HG03097 (cell line): Measurements from ENCODE around the gene SLC12A8.

ENCODE experiments used
- ATAC-seq: cut with Tn5 transposase; IDR thresholded peaks from one replicate; pipeline ENCODE4 v1.9.1; 2021; ENCODE audit not compliant: unreplicated experiment, low FRiP score

Gene SLC12A8

DNA sequence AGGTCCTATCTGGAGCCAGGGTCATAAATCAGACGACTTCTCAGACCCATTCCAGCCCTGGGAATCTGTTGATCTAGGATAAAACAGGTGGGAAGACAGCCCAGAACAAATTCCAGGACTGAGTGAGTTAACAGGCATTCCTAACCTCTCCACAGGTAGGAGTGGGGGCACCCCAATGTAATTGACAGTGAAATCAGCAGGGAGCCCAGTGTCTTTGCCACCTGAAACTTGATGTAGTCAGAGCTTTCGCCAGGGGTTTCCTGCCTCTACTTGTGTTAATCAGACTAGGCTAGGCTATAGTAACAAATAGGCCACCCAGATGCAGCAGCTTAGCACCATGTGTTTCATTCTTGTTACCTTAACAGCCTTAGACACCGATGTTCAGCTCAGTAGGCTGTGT, 154.0 kb downstream of the SLC12A8 start:
- no peak for ATAC-seq

DNA sequence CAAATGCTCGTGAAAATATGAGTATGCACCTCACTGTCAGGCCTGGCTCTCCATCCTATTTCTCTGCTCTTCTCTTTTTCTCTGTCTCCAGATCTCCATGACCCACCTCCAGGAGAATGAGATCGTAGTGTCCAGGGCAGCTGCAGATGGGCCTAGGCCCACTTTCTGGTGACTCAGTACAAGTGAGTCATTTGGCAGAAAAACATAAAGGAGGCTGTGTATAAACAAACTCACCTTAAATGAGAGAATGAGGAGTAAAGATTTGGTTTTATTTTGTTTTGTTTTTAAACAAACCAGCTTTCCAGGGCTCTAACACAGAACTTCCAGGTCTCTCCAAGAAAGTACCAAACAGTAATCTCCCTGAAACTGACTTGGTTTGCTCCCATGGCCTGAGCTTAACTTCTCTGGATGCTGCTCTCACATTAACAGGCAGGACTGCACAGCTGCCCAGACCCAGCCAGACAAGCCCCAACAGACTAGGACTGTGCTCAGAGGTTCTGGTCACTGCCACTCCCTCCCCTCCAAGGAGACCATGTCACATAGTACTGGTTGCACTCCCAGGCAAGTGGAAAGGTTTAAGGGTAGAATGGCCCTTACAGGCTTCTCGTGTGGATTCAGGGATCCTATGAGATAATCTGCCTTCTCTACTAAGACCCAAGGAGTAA, 155.2 kb downstream of the SLC12A8 start:
- no peak for ATAC-seq

DNA sequence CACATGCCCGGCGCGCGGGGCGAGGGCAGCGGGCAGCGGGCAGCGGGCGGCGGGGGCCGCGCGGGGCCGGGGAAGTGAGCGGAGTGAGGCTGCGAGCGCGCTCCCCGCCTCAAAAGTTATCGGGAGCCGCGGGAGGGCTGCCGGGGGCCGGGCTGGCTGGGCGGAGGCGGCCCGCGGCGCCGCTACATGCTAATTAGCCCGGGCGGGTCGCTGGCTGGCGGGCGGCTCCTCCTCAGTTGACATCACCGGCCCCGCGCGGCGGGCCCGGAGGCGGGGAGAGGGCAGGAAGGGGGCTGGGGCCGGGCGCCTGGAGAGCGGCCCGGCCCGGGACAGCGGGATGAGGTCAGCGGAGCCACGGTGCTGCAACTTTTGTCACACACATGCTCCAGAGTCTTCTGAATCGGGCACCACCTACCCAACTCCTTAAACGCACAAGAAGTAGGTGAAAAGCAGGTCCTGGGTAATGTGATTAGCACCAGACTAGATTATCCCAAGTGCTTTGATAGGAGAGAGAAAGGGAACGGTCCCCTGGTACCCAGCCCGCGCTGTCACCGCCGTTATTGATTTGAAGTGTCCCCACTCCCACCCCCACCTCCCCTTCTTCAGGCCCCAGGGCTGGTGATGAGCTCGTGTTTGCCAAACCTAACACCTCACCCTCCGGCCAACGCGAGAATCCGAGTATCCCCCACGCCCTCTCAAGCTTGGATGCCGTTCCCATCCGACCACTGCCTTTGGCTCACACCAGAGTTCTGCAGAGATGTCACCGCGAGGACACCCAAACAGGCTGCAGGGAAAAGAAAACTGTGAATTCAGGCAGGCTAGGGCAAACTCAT, 156.4 kb downstream of the SLC12A8 start, which contains the start of gene HEG1:
Gene HEG1, minus strand, starts transcription at position 85 of the 833 bp plus-strand sequence. CDS start 107 bp downstream, outside the sequence.
- ATAC-seq: peak; percentile 41

DNA sequence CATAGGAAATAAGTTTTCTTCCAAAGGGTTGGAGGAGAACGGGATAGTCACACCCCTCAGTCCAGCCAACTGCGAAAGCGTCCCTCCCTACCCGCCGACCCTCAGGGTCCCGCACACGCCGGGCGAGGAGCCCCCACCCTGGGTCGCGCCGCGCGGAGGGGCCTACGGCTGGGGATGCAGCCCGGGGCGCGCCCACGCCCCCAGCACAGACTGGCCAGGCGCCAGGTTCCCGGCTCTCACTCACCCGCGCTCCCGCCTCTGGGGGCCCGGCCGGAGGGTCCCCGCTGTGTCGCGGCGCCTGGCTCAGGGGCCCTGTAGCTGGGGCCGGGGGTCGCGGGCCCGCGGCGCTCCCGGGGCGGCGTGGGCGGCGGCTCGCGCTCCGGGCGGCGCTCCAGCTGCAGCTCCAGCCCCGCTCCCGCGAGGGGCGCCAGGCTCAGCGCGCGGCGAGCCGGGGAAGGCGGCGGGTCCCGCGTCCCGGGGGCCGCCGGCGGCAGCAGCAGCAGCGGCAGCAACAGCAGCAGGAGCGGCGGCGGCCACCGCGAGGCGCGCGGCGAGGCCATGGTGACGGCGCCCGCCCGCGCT, 157.1 kb downstream of the SLC12A8 start:
- peak; percentile 11 for ATAC-seq

DNA sequence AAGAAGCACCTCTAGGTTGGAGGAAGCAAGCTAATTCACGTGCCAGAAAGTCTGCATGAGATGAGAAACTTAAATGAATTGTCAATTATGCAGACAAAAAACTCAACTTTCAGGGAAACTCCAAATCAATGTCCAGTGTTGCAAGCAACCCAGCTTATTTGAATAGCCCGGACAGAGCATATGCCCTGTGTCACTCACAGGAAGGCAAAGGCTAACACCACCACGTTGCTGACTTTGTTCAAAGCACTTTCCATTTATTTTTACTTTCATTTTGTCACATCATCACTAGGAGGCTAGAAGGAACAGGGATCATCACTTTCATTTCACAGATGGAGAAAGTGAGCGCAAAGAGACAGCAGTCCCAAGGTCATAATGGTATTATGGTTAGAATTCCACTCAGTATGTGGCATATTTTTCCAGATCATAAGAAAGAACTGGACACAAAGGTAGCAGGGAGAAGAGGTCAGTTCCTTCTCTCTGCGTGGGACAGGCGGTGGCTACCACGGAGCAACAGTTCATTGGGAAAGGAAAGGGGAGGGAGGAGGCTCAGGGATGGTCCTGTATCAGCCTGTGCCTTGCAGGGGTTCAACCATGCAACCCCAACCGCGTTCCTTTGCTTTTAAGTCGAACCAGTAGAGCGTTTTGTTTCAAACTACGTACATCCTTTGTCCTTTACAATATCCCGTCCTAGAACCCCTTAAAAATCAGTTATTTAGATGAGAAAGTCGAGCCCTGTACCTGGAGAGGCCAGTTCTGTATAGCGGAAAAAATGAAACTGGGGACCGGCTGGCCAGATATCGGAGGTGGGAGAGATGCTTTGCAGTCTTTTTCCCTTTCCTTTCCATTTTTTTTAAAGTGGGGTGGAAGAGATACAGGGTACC, 157.9 kb downstream of the SLC12A8 start:
- ATAC-seq: no peak

DNA sequence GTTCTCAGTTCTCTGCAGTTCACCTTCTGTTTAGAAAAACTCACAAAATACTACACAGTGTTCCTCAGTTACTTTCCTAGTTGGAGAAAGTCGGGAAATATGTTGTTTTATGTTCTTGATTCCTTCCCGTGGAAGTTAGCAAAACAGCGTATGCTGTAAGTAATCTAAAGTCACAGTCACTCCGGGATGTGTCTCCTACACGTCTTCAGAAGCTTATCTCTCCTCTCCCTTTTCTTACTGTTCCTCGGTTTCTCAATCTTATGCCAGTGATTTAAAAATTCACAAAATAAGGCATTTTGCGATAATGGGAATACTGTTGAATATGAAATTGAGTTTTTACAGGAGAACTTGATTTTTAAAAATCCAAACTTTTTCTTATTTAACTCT, 158.5 kb downstream of the SLC12A8 start:
- ATAC-seq: no peak

DNA sequence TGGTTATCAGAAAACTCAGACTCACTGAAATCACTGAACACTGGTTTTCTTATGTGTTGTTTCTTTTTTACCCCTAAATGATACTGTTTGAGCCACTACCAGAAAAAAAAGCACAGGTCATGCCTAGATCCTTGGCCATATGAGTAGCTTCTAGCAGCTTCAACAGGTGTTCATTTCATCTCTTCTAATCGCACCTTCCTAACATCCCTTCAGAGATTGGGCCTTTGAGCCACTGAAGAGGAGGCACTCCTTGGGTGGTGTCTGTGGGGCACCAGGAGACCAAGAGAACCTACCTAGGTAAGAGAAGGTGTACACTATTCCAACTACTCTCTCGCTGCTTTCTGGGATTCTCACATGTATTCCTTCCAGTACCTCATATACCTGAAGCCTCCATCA, 159.2 kb downstream of the SLC12A8 start:
- ATAC-seq: no peak

DNA sequence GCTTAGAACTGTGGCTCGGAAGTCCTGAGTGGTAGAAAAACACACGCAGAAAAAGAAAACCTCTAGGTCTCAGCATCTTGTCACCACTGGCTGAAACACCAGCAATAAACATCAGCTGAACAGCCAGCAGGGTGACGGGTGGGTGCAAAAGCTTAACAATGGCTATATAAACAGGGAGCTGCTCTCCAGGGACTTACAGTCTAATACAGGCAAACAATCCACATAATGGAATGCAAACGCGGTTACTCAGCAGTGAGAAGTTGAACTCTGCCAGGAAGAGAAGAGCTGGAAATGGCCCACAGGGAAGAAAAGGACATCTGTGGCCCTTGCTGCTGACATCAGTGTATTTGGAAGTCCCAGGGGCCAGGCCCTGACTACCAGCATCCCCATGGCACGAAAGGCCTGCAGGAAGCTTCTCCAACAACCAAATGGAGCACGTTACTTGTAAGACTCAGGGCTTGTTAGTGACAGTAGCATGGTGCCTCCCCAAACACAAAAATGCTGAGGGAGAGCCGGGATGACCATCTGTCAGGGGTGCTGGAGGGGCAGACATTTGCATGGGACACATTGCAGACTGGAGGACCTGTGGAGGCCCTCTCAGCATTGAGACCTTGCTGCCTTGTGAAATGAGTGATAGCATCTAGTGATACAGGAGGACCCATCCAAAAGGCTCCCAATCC, 159.8 kb downstream of the SLC12A8 start:
- no peak for ATAC-seq

DNA sequence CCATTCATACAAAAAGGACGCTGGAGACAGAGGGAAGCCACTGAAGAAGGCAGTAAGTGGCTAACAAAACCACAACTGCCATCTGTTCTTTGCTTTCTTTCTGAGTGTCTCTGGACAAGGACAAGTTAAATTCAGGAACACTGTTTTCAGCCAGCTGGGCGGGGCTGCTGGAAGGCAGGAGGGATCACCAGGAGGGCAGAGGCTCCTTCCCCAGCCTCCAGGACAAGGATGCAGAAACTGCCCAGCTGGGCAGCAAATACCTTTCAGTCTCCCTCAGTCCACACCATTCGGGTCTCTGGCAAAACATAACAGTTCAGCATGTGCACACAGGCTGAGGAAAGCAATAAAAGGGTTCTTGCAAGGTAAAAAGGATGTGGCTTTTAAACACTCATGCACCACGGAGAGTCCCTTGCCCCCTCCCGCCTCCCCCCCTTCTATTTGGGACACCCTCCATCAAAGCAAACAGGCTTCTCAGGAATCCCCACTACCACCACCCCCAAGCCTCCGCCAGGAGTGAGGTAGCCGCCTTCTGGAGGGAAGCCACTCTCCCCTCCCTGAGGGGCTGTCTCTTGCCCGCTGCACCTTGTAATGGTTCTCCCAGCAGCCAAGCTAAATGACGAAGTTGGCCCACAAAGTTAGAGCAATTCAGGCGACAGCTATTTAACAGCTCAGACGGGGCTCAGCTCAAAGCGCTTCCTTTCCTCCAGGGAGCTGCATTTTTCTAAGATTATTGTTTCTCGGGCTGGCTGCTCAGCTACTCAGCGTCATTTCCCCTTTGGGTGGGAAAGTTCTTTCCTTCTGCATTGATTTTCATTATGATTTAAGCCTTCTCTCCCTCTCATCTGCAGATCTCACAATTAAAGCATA, 160.6 kb downstream of the SLC12A8 start:
- ATAC-seq: no peak

DNA sequence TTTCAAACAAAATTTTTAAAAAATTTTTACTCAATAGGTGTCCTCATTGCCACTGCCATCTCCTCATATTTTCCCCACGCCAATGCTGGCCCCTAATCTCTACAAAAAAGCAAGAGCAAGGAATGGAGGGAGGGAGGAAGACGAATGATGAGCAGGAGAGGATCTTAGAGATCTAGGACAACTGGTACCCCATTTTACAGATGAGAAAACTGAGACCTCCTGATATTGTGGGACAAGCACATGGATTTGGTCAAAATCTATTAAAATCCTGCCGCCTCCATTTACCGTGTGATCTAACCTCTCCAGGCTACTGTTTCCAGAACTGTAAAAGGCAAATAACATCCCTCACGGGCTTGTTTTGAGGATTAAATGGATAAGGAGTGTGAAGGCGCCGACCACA, 161.3 kb downstream of the SLC12A8 start:
- no peak for ATAC-seq

DNA sequence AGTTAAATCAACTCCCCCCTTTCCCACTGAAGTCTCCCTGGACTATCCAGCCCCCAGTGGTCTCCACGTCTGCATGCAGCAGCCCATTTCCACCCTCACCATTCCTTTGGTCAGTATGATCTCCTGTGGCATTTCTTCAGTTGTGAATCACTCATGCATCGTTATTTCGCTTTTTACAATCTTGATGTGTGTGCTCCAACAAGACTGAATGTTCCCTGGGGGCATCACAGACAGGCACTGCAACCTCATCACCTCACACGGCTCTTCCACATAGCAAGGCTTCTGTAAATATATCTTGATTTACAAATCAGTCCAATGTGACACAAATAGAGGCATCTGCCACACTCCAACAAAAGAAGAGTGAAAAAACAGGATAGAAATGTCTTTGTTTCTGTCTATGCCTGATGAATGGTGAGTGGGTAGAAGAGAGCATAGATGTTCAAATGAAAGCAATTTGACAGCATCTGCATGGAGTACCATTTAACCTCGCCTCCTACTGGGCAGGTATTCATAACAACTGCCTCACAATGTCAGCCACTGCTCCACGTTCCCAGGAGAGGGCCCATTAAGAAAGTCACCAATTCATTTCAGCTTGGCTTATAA, 162.0 kb downstream of the SLC12A8 start:
- ATAC-seq: no peak

DNA sequence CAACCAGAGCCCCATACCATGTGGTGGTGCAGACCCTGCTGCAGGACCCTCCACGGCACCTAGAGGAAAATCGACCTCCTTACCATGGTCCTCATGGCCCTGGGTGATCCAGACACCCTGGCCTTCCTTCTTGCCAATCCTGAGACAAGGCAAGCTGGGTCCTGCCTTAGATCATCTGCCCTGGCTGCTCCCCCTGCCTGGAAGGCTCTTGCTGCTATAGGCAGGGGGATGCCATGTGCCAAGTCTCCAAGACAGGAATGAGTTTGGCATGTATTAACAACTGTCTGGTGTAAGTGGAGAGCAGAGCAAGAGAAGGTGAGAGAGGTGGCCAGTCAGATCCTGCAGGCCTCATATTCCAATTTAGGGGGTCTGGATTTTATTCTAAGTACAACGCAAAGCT, 164.3 kb downstream of the SLC12A8 start:
- ATAC-seq: no peak

DNA sequence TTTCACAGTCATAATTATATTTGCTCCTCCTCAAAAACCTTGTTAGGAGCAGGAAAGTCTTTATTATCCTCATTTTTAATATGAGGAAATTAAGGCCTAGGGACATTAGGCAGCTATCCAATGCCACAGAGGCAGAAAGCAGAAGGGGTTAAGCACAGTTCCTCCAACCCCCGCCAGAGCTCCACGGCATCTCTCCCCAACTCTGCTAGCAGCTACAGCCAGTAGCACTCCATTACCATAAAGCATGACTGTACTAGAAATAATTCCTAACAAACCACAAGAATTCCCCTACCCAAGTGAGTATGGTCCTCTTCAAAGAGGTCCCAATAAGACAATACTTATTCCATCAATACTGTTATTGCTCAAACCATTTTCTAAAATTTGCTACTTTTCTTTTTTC, 166.6 kb downstream of the SLC12A8 start:
- no peak for ATAC-seq

DNA sequence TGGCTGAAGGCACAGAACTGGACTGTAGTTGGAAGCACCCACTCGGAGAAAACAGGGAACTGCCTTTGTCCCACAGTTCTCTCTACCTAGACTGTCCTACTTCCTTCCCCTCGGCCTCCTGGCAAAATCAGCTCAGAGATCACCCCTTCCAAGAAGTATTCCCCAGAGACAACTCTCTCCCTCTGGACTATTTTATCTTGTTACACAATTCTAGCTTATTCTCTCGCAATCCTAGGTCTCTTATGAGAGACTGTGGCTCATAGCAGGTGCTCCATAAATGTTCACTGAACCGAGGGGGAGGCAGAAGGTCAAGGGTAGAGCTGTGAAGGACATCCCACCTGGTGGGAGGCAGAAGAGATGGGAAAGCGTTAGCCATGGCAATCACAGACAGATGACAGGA, 167.4 kb downstream of the SLC12A8 start:
- no peak for ATAC-seq

DNA sequence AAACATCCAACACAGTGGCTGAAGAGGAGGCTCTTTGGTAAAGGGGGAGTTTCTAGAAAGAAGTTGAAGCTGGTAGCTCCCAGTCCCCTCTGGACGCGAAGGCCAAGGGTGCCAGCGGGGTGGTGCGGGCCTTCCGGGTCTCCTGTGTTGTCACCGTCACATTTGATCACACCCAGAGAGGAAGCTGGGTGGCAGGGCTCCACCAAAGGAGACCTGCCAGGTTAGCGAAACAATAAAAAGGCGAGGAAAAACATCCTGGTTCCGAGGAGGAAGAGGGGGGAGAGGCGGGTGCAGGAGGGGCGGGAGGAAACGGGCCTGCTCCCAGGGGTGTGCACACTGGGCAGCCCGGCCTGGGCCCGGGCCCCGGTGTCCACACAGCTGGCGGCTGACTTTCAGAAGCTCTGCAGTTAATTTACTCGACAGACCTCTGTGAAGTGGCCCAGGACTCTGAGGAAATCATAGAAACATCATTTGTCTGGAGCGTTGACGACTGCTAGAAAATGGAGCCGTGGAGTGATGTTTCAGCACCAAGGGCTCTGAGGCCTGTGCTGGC, 168.9 kb downstream of the SLC12A8 start:
- ATAC-seq: no peak

DNA sequence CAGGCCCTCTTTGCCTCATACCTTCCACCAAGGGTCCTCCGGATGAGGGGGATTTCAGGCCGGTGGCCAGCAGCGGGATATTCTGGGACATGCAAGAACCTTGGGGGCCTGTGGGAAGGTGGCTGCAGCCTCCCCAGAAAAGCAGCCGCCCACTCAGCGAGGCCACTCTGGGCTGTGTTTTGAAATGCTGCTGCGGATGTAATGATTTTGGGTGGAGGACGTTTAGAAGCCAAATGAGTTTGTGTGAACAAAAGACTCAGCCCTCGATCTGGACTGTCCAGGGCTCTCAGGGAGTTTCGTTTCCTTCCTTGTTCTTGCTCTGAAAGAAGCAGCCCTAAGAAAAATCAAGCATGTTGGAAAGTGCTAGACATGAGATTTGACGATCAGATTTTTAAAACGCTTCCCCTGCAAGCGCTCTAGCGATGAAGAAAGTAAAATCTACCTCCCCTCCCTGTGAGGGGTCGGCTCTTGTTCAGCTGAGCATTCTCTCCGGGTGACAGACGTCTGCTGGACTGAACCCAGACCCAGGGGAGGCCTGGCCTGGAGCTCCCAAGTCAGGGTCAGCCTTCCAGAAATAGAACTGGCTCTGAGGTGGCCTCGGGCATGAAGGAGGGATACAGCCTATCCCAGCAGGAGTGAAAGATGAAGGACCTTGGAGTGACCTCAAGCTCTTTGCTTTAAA, 169.7 kb downstream of the SLC12A8 start:
- ATAC-seq: no peak

DNA sequence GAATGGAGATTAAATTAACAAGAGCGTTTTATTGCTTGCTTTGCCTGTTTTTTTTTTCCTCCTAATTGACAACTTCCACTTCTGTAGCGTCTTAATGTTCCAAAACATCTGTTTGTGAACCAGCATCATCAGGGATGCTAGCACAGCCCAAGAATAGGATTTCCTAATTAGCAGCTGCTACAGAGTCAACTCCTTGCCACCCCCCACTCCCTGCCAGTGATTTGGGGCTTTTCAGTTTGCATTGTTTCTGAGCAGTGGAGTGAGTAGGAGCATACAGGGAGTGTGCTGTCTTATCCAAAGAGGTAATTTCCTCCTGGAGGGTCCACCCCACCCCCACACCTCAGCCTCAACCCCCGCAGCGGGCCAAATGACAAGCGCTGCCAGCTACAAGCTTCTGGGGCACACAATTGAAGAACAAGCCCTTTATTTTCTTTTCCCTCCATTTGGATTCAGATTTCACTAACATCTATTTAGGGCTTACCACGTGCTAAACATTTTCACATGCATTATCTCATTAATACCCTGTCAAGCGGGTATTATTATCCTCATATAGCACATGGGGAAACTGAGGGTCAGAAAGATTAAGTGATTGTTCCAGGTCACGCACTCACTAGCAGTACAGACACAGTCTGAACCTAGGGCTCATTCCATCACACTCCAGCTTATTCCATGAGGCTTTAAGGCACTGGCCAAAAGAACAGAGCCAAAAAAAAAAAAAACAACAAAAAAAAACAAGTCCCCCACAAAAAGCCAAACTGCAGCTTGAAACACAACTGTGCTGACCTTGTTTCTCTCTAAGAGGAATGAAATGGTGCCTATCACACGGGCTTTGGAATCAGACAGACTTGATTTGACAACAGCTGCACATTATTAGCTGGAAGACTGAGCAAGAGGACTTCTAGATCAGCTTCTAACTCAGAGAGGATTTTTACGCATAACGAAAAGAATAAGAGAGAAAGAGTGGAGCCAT, 173.1 kb downstream of the SLC12A8 start:
- ATAC-seq: no peak
